BJ (cell line): ENCODE data around the gene PER1. TPM values are rescaled to one million over a fixed set of nuclear protein-coding genes. Genes with fewer than 3 reads are reported as not detected.
"Not testable (repeated sequence)": the region's sequence is repeated elsewhere in the genome, so short reads cannot be mapped to it uniquely, and the experiment has no call there.

Source experiments
- CTCF ChIA-PET: fragments of 350-600 bp; formaldehyde crosslinking; extraction: SDS; loops from one replicate; lab custom pipeline; 2021; ENCODE audit warnings: antibody characterized with exemption, inconsistent platforms; lab: Yijun Ruan, JAX
- POLR2A ChIA-PET: fragments of 300-600 bp; sonication (Branson Sonifier 250); formaldehyde crosslinking; extraction: SDS; loops from one replicate; lab custom pipeline; 2021; ENCODE audit warnings: antibody characterized with exemption; lab: Charles Lee
- DNase-seq: peaks from one replicate; pipeline ENCODE4 v3.0.0-alpha.2; 2011; ENCODE audit warnings: low read depth
- H3K27me3 ChIP-seq: 2 replicates; pipeline ENCODE4 v1.6.0; 2011; ENCODE audit warnings: low read length; ENCODE audit not compliant: control insufficient read depth, insufficient read depth
- H3K36me3 ChIP-seq: 2 replicates; pipeline ENCODE4 v1.5.1; 2011; ENCODE audit warnings: low read length; ENCODE audit not compliant: control insufficient read depth, insufficient read depth
- H3K4me3 ChIP-seq: 2 replicates; pipeline ENCODE4 v1.5.1; 2011; ENCODE audit warnings: low read depth, mild to moderate bottlenecking, control low read depth, low read length
- CTCF ChIP-seq: IDR thresholded peaks from 2 replicates; pipeline ENCODE4 v1.5.1; 2011; ENCODE audit warnings: low read depth, mild to moderate bottlenecking, control low read depth, inconsistent platforms, low read length, moderate library complexity; ENCODE audit not compliant: insufficient read depth
- polyA plus RNA-seq: library from polyadenylated mRNA; depleted of rRNA; stranded (reverse); fragments of >200 nt; gene quantifications from 2 replicates; pipeline ENCODE4 v1.2.3, GENCODE V29; 2011

The PER1 gene
- polyA plus RNA-seq, 1 experiment = 7.7 TPM

DNA sequence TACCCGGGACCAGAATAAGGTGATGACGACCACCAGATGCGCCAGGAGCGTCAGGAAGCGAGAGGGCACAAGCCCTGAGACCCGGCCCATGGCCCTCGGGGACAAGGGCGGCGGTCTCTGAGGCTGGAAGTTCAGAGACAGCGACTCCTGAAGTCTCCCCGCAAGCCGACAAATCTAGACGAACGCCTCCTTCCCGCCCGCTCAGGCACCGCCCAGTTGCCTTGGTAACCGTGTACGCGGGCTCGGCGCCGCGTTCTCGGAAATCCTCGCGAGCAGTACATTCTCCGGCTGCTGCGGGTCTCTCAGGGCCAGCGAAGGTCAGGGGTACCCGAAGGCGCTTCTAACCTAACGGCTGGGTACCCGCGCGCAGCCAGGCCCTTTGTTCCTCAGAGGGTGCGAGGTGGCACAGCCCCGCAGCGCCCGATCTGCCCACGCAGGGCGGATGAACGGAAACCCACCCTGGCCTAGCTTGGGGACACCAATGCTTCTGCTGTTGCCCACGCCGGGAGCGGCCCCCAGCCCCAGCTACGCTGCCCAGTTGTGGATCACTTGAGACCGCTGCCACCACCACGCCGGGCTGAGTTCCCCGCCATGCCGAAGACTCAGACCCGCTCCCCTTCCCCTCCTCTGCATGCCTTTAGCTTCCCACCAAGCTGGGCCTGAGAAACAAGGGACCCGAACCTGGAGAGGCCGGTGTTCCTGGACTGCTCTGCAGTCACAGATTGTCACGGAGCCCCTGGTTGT, 24.2 kb upstream of the PER1 start, which contains the start of gene TMEM107:
Gene TMEM107 (minus strand): TSS at position 184 of the 744 bp plus-strand sequence. CDS start 94 bp downstream, at position 90.
- ChIA-PET POLR2A (interaction anchor here (0.5 kb wide), 1 partner anchor 32 kb away, joined by 3 read pairs; no protein-coding TSS in a partner anchor), CTCF (interaction anchor here (0.5 to 2.3 kb wide), 6 partner anchors 10 to 92 kb away, joined by 3 to 9 read pairs (median 3); no protein-coding TSS in a partner anchor)
- peak; percentile 28; the same call in 1 of the 2 replicates for TF ChIP-seq CTCF
- Histone ChIP-seq H3K4me3 (peak within 1 kb of the TSS; percentile 60), H3K36me3 (no peaks in the 10 kb centered on the region), H3K27me3 (no peaks in the 10 kb centered on the region)
- no peak for DNase-seq

- ChIA-PET POLR2A (interaction anchor here (0.5 kb wide), 1 partner anchor 32 kb away, joined by 3 read pairs; no protein-coding TSS in a partner anchor), CTCF (interaction anchor here (0.6 to 1.5 kb wide), 2 partner anchors 11 to 92 kb away, joined by 3 read pairs; no protein-coding TSS in a partner anchor)
- H3K4me3 ChIP-seq = peak overlapping the region; percentile 60
- DNase-seq = no peak
- no peaks in the 10 kb centered on the region for H3K36me3 ChIP-seq
- TF ChIP-seq CTCF = no peak
- no peaks in the 10 kb centered on the region for H3K27me3 ChIP-seq
Observed at GRCh38 chr17:8175795-8176196, 23.6 kb upstream of the PER1 start.

GRCh38 chr17:8173871-8174322, 21.7 kb upstream of the PER1 start:
- no peak for TF ChIP-seq CTCF
- Histone ChIP-seq H3K4me3 (peak overlapping the region; percentile 50), H3K27me3 (no peaks in the 10 kb centered on the region), H3K36me3 (no peaks in the 10 kb centered on the region)
- CTCF ChIA-PET = interaction anchor here (0.9 to 1.3 kb wide), 4 partner anchors 11 to 486 kb away, joined by 3 to 5 read pairs (median 3); partner anchors contain the start of genes VAMP2 and WRAP53
- POLR2A ChIA-PET = interaction anchor here (0.7 to 1.2 kb wide), 3 partner anchors 16 to 695 kb away, joined by 3 to 5 read pairs (median 3); partner anchors contain the start of genes BORCS6 and ZBTB4
- no peak for DNase-seq

GRCh38 chr17:8173056-8173870, 21.1 kb upstream of the PER1 start:
- Histone ChIP-seq H3K27me3 (no peaks in the 10 kb centered on the region), H3K36me3 (no peaks in the 10 kb centered on the region), H3K4me3 (peak overlapping the region; percentile 50)
- POLR2A ChIA-PET = interaction anchor here (0.5 to 1.2 kb wide), 8 partner anchors 10 to 694 kb away, joined by 3 to 10 read pairs (median 4); partner anchors contain the start of genes BORCS6 and ZBTB4
- CTCF ChIA-PET = interaction anchor here (0.9 to 1.3 kb wide), 4 partner anchors 10 to 485 kb away, joined by 3 to 5 read pairs (median 3); partner anchors contain the start of genes VAMP2 and WRAP53
- DNase-seq = peak; percentile 81
- TF ChIP-seq CTCF = no peak

GRCh38 chr17:8170186-8170585, 18.0 kb upstream of the PER1 start:
- POLR2A ChIA-PET, H3K36me3 ChIP-seq, H3K4me3 ChIP-seq, CTCF ChIA-PET, DNase-seq, H3K27me3 ChIP-seq: not testable (repeated sequence)
